ENCODE data around the gene VPS13C.

Gene VPS13C

DNA sequence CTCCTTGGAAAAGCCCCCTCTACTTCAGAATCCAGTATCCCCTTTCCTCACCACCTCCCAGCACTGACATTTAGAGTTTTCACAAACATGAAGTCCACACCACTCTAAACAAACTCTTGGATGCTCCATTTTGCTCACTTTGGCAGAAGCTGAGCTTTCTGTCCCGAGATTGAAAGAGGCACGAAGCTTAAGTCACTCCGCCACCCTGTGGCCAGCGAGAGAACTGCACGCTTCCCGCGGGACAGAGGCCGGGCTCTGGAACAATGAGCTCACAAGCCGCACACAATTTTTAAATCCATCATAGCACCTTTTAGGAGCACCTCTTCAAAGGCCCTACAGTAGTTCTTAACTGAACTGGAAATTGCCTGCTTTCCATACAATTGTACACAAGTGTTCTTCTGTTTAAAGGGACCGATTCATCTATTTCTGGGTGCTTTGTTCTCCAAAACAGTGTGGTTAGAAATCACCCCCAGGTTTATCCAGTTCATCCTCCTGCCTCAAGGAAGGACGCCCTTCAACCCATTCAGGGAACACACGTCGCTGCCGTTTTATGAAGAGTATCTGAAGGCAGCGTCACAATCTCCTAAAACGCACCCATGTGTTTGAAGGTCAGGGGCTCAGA is 226.1 kb downstream of the VPS13C start:
- peak; percentile 89 for DNase-seq
- in situ Hi-C loops (cut with MboI; ENCODE audit: low pct_unique_long_range_greater_than_20kb, low sequenced_read_pairs), result no loop called here

DNA sequence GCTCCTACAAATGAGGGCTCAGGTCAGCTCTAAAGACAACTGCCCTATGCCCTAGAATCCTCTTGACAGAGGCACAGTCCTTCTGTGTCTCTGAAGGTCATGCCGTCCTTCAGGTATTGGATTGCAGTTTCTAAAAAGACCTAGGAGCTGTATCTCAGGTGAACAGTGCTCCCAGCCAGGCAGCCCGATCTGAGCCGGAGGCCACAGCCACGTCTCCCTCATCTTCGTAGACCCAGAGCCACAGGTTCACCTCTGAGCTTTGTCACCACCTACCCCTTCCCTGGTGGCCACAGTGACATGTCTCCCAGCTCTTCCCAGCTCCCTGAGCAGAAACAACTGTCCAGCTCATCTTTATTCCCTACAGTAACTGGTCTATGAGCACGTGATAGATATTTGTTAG is 228.0 kb downstream of the VPS13C start:
- in situ Hi-C loops (cut with MboI; ENCODE audit: low pct_unique_long_range_greater_than_20kb, low sequenced_read_pairs), result no loop called here
- DNase-seq, result no peak

DNA sequence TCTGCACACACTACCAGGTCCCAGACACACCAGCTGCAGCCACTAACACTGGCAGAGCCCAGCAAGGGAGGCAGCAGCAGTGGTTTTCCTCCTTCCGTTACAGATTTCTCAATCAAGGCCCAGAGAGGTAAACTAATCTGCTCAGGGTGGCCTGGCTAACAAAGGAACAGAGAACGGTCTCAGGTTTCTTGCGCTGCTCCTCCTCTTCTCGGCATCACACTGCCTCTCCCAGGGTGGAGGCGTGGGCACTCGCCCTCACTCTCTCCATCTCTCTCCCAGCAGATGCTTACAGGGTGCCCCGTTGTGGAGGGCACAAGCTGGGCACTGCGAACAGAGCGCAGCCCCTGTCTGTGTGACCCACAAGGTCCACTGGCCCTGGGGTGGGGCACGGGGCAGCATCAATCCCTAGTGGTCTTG is 228.7 kb downstream of the VPS13C start:
- peak; percentile 55 for DNase-seq
- in situ Hi-C loops (cut with MboI; ENCODE audit: low pct_unique_long_range_greater_than_20kb, low sequenced_read_pairs), result no loop called here

DNA sequence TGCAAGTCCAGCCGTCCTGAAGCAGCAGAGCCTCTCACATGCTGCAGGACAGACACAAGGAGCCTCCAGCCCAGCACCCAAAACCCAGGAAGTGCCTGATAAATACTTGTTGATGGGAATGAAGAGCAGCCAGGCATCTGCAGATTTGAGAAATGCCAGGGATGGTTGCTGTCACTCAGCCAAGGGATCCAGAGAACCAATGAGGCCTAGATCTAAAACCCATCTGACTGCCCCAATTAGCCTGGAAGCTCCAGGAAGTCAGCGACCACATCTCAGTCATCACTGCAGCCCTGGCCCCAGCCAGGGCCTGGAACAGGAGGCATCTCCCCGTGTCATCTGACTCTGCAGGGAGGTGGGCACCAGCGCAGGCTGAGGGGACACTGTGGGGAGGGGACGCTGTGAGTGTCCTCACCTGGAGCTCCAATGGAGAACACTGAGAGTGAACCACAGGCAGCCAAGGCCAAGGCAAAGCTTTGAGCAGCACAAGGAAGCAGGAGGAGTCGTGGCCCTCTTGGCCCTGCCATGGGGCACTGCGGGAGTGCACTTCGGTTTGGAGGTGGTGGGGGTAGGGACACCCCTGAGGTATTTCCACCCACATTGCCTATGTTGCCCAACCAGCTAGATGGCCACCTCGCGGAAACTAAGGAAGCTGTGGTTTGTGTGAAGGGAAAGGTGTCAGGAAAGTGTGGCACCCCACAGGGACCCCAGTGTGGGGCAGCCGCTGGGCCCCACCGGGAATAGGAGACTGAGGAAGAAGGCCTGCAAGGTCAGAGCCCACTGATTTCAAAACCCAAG is 229.5 kb downstream of the VPS13C start:
- in situ Hi-C loops (cut with MboI; ENCODE audit: low pct_unique_long_range_greater_than_20kb, low sequenced_read_pairs), result no loop called here
- DNase-seq, result peak; percentile 45

DNA sequence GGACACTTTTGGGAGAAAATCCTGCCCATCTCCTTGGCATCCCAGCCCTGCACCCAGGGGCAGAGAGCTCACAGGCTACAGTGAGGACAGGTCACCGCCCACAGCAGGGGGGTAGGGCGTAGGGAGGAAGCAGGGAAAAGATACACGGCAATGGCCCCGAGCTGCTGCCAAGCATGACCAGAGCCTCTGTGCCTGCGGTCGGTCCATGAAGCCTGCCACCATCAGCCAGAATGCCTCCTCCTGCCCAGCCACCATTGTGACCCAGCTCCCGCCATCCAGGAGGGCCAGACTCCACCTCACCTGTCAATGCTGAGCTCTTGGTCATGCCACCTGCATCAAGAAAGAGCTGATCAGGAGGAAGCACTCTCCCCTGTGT is 230.7 kb downstream of the VPS13C start:
- DNase-seq, result no peak
- in situ Hi-C loops (cut with MboI; ENCODE audit: low pct_unique_long_range_greater_than_20kb, low sequenced_read_pairs), result no loop called here

DNA sequence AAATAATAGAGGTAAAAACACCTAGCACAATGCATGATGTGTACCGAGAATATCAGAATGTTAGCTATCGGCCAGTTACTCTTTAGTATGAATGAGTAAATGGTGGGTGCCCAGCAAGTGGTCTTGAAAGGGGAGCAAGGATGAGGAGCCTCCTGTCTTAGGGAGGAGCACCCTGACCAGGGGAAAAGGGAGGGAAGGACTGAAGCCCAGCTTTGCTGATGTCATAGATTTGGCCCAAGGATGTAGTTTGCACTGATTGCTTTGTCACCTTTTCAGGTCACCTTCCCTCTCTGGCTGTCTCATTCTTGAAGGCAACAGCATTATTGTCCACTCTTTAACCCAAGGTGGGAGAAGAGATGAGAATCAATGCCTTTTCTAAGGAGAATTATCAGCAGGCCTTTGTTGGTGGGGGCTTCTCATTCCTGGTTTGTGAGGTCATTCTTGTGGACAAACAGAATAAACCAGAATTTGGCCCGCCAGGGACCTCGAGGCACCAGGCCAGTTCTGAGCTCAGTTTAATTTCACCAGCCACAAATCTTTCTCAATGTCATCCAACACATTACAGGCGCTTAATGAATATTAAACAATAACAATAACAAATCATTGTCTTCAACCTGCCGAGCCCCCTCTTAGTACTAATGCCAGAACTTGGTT is 231.3 kb downstream of the VPS13C start:
- no peak for DNase-seq
- in situ Hi-C loops (cut with MboI; ENCODE audit: low pct_unique_long_range_greater_than_20kb, low sequenced_read_pairs), result no loop called here

DNA sequence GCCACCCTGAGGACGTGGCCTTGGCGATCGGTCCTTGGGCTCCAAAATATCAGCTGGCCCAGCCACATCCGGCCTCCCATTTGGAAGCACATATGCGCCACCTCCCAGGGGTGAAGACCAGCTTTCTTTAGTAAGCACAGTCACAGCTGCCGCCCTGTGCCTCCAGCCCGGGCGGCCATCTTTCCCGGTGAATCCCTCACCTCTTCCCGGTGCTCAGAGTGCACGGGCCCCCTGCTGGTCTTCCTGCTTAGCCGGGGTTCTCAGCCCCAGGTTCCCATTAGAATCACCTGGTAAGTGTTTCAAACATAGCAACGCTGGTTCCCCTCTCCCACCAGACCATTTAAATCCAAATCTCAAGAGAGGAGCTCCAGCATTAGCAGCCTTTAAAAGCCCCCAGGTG is 232.2 kb downstream of the VPS13C start:
- in situ Hi-C loops (cut with MboI; ENCODE audit: low pct_unique_long_range_greater_than_20kb, low sequenced_read_pairs), result no loop called here
- no peak for DNase-seq

DNA sequence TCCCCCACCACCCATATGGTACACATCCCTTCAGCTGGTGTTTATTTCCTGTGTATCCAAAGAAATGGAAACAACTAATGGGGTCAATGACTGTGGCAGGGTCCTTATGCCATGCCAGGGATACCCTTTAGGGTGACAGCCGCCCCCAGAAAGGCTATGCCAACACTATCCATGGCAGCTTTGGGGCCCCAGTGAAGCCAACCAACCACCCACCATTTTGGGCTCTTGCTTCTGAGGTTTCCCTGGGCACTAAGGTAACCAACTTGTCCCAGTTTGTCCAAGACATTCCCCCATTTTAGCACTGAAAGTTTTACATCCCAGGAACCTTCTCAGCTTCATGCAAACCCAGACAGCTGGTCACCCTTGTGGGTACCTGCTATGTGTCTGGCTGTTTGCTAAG is 233.1 kb downstream of the VPS13C start:
- no peak for DNase-seq

DNA sequence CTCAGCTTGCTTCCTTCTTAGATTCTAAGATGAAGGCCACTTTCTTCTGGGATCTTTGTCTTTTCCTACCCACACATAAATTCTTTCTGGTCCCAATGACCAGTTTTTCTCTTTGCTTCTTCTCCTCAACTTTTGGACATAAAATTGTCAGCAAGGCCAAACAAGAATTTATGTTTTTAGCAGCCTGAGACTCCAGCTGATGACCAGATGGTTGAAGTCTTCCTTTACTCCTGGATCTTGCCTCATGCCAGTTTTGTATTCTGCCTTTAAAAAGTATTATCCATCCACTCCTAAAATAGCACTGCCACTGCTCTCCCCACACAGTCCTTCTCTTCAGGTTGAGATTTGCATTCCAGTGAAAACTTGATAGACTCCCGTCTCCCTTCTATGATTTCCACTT is 236.0 kb downstream of the VPS13C start:
- in situ Hi-C loops (cut with MboI; ENCODE audit: low pct_unique_long_range_greater_than_20kb, low sequenced_read_pairs), result loop anchor here (25.0 kb wide), 1 partner anchor 662 kb away; no protein-coding TSS in a partner anchor
- DNase-seq, result no peak

More for the DNA sequence above, 233.1 kb downstream of the VPS13C start:
- in situ Hi-C loops (cut with MboI; ENCODE audit: low pct_unique_long_range_greater_than_20kb, low sequenced_read_pairs), result no loop called here

DNA sequence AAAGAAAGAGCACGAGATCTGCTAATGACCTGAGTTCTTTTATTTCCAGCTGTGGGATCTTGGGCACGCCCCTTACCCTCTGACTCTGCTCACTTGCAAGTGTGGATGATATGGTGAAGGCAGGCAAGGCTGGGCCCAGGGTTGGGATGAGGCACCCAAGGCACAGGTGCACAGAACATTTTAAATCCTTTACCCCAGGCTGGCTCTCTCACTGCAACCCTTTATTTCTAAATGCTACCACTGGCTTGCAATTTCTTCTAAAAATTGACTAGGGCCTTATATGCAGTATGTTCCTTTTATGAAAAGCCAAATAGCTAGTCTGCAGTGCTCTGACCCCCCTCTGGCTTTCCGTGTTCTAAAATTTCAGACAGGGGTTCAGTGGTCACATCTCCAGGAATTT is 237.7 kb downstream of the VPS13C start:
- DNase-seq, result no peak
- in situ Hi-C loops (cut with MboI; ENCODE audit: low pct_unique_long_range_greater_than_20kb, low sequenced_read_pairs), result loop anchor here (25.0 kb wide), 1 partner anchor 660 kb away; no protein-coding TSS in a partner anchor

DNA sequence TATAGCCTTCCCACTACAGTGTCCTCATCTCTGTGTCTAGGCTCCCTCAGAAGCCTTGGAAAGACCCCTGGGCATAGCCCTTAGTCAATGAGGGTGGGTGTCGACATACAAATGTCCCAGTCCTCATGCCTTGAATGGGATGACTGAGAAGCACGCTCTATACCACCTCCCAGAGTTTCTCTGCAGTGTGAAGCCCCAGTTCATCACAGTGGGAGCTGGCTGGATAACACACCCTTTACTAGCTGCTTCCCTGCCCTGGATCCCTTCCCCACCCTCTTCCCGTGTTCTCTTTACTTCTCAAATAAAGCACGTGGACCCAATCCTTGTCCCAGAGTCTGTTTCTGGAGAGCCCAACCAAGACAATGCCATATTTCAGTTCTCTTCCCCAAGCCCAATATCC is 239.3 kb downstream of the VPS13C start:
- no peak for DNase-seq
- in situ Hi-C loops (cut with MboI; ENCODE audit: low pct_unique_long_range_greater_than_20kb, low sequenced_read_pairs), result loop anchor here (25.0 kb wide), 1 partner anchor 659 kb away; no protein-coding TSS in a partner anchor

DNA sequence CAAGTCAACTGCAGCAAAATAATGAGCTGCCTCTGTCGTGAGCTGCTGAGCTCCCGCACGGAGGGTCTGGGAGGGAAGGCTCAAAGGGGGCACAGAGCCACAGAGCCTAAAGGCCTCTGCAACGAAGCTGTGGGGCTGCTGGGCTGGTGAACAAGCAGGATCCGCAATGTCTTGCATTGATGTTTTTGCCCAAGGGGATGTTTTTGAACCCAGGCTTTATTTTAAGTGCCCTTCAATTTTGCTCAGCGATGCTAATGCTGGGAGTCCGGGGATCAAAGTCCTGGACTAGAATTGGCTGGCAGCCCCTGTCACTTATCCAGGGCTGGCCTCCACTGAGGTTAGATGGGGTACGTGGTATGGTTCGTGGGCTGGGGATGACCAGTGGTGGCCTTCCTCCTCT is 240.0 kb downstream of the VPS13C start:
- DNase-seq, result no peak
- in situ Hi-C loops (cut with MboI; ENCODE audit: low pct_unique_long_range_greater_than_20kb, low sequenced_read_pairs), result loop anchor here (25.0 kb wide), 1 partner anchor 658 kb away; no protein-coding TSS in a partner anchor

DNA sequence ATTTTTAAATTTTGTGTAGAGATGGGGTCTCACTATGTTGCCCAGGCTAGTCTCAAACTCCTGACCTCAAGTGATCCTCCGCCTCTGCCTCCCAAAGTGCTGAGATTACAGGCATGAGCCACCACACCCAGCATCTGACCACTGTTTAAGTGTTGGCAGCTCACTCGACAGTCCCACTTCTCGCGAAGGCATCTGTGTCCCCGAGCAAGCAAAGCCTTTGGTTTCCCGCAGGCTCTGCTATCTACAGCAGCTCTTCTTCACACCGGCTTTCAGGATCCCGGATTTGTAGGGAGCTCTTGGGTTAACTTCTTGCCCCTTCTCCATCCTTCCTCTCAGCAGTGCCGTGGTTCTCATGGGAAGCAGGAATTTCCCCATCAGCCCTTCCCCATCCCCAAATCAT is 240.9 kb downstream of the VPS13C start:
- DNase-seq, result no peak
- in situ Hi-C loops (cut with MboI; ENCODE audit: low pct_unique_long_range_greater_than_20kb, low sequenced_read_pairs), result loop anchor here (25.0 kb wide), 1 partner anchor 657 kb away; no protein-coding TSS in a partner anchor

DNA sequence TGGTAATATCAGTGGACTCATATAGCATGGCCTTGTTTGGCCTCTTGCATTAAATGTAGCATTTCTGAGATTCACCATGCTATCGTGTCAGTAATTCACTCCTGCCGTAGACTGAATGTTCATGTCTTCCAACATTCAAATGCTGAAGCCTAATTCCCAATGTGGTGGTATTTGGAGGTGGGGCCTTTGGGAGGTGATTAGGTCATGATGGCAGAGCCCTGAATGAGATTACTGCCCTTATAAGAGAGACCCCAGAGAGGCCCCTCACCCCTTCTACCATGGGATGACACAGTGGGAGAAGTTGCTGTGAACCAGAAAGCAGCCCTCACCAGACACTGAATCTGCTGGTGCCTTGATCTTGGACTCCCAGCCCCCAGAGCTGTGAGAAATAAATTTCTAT is 241.4 kb downstream of the VPS13C start:
- no peak for DNase-seq
- in situ Hi-C loops (cut with MboI; ENCODE audit: low pct_unique_long_range_greater_than_20kb, low sequenced_read_pairs), result loop anchor here (25.0 kb wide), 1 partner anchor 656 kb away; no protein-coding TSS in a partner anchor

DNA sequence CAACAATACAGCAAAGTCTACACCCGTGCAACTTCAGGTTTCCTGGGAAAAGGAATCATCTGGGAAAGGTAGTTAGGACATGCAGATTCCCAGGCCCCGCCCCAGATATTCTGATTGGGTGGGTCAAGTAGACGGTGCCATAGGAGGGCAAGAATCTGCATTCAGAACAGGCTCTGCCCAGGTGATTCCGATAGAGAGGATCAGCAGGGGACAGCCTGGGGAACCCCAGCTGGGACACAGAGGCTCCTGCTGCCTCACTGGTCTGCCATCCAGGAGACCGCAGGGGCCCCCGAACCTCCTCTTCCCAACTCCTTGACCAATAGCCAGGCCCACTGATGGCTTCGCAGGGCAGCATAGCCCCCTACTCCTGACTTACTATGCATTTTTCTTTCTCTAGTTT is 243.4 kb downstream of the VPS13C start:
- no peak for DNase-seq
- in situ Hi-C loops (cut with MboI; ENCODE audit: low pct_unique_long_range_greater_than_20kb, low sequenced_read_pairs), result loop anchor here (25.0 kb wide), 1 partner anchor 655 kb away; no protein-coding TSS in a partner anchor

DNA sequence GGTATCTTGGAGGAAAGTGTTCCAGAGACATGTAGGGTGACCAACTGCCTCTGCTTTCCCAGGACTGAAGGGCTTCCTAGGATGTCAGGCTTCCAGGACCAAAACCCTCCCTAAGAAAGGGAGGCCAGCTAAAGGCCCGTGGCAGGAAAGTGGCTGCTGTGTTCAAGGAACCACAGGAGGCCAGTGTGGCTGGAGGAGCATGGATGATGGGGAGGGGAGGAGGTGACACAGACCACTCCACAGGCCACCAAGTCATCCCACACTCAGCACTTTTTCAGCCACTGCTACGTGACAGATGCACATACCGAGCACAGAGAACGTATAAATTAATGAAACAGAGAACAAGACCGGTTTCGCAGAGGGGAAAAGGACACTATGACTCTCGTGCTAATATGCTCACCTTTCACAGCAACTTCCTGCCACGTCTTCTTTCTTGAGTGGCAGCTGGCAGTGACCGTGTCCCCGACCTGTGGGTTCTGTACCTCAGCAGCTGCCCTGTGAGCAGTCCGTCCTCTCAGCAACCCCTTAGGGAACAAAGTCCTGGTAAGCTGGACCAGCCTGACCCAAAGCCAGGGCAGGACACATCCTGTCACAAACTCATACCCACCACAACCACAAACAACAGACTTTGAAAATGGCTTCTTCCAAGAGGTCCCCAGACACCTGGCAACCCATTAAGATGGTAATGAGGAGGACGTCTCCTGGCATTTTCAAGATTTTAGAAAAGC is 244.7 kb downstream of the VPS13C start:
- in situ Hi-C loops (cut with MboI; ENCODE audit: low pct_unique_long_range_greater_than_20kb, low sequenced_read_pairs), result loop anchor here (25.0 kb wide), 1 partner anchor 653 kb away; no protein-coding TSS in a partner anchor
- DNase-seq, result no peak

DNA sequence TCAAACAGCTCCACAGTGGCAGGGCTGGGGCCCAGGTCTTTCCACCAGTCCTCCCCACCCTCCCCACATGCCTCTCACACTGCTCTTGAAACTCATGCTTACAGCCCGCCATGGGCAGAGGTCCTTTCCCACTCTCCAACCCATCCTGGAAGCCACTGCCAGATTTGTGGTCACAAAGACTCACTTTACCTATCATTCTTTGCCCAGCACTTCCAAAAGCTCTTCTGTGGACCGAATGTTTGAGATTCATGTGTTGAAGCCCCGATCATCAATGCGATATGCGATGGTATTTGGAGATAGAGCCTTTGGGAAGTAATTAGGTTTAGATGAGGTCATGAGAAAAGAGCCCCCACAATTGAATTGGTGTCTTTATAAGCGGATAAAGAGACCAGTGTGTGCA is 247.8 kb downstream of the VPS13C start:
- DNase-seq, result no peak
- in situ Hi-C loops (cut with MboI; ENCODE audit: low pct_unique_long_range_greater_than_20kb, low sequenced_read_pairs), result loop anchor here (25.0 kb wide), 1 partner anchor 650 kb away; no protein-coding TSS in a partner anchor

DNA sequence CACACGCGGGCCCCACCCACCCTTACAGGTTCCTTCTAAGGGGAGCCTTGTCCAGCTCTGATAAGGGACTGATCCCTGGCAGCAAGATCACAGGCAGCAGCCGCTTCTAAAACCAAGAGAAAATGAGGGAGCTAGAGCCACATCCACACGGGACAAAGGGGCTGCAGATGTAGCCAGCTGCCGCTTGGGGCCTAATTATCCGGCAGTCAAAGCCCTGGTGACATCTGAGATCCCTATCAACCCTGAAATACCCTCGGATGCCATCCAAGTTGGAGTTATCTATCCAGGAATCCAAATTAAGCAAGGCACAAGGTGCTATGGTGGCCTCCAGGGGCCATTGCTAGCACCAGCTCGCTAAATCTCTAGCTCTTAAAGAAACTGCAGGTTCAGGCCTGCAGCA is 248.3 kb downstream of the VPS13C start:
- no peak for DNase-seq
- in situ Hi-C loops (cut with MboI; ENCODE audit: low pct_unique_long_range_greater_than_20kb, low sequenced_read_pairs), result loop anchor here (25.0 kb wide), 1 partner anchor 650 kb away; no protein-coding TSS in a partner anchor

DNA sequence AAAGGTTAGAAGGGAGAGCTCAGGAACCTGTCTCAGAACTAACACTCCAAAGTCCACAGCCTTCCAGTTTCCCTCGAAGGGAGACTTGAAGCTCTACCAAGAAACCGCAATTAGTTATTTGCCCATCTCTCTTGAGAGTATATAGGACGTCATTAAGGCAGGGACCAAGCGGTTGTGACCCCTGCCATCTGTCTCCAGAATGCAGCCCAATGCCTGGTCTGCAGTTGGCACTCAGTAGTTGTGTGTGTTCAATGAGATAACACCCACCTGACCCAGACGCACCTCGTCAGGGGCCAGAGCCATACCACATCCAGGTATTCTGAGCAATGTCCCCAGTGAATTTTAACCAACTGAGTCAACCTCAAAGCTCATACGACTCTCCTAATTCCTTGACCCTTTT is 251.0 kb downstream of the VPS13C start:
- in situ Hi-C loops (cut with MboI; ENCODE audit: low pct_unique_long_range_greater_than_20kb, low sequenced_read_pairs), result loop anchor here (25.0 kb wide), 1 partner anchor 647 kb away; no protein-coding TSS in a partner anchor
- DNase-seq, result no peak
